CD4-positive, CD25-positive, alpha-beta regulatory T cell (primary cell): ENCODE measurements around the gene NAT10. TPM values are rescaled to one million over a fixed set of nuclear protein-coding genes. Genes with fewer than 3 reads are reported as not detected.

Experiments
- ATAC-seq, 2 donors: fragments of 150-1000 bp; cut with Tn5 transposase; one replicate each; pipeline ENCODE4 v1.10.0; 2021; ENCODE audit warnings: low read depth in 2 of 2, moderate number of reproducible peaks in 2 of 2, moderate library complexity in 1 of 2
- DNase-seq, 3 donors: peaks; one replicate each; pipeline versions ENCODE4 v3.0.0 to v3.0.0-alpha.2; 2012 to 2022; ENCODE audit warnings: mixed read lengths in 1 of 3
- H3K27ac ChIP-seq: one replicate; pipeline ENCODE4 v1.7.0; 2013; ENCODE audit warnings: mild to moderate bottlenecking, low read length; ENCODE audit not compliant: insufficient read depth, poor library complexity, severe bottlenecking
- H3K27me3 ChIP-seq: one replicate; pipeline ENCODE4 v1.7.0; 2013; ENCODE audit warnings: low read length; ENCODE audit not compliant: control insufficient read depth, insufficient read depth
- H3K36me3 ChIP-seq: one replicate; pipeline ENCODE4 v1.7.0; 2013; ENCODE audit warnings: mild to moderate bottlenecking, low read length, moderate library complexity; ENCODE audit not compliant: control insufficient read depth, insufficient read depth
- H3K4me1 ChIP-seq: 2 replicates; pipeline ENCODE4 v1.7.0; 2013; ENCODE audit warnings: mild to moderate bottlenecking, low read length; ENCODE audit not compliant: insufficient read depth, control insufficient read depth, poor library complexity, severe bottlenecking
- H3K4me3 ChIP-seq: one replicate; pipeline ENCODE4 v1.7.0; 2013; ENCODE audit warnings: low read depth, mild to moderate bottlenecking, low read length, moderate library complexity
- H3K9me3 ChIP-seq, 2 experiments: 1 replicate in 1 of 2; 2 replicates in 1 of 2; pipeline ENCODE4 v1.7.0; 2013; ENCODE audit warnings: low read length in 2 of 2, mild to moderate bottlenecking in 1 of 2, moderate library complexity in 1 of 2; ENCODE audit not compliant: control insufficient read depth in 2 of 2
- H3K27ac Mint-ChIP-seq, 3 donors: one replicate each; pipeline ENCODE4 v1.8.0; 2020 to 2022; ENCODE audit warnings: mild to moderate bottlenecking in 3 of 3, mixed read lengths in 3 of 3, moderate library complexity in 2 of 3
- H3K27me3 Mint-ChIP-seq: one replicate; pipeline ENCODE4 v1.8.0; 2022; ENCODE audit warnings: mild to moderate bottlenecking, mixed read lengths
- H3K36me3 Mint-ChIP-seq: one replicate; pipeline ENCODE4 v1.8.0; 2020; ENCODE audit warnings: mixed read lengths
- H3K4me1 Mint-ChIP-seq, 4 donors: one replicate each; pipeline ENCODE4 v1.8.0; 2020 to 2022; ENCODE audit warnings: mixed read lengths in 4 of 4, mild to moderate bottlenecking in 1 of 4
- H3K4me3 Mint-ChIP-seq, 4 donors: one replicate each; pipeline ENCODE4 v1.8.0; 2020 to 2022; ENCODE audit warnings: mild to moderate bottlenecking in 4 of 4, mixed read lengths in 4 of 4, moderate library complexity in 3 of 4
- H3K9me3 Mint-ChIP-seq, 7 donors: one replicate each; pipeline ENCODE4 v1.8.0; 2020 to 2022; ENCODE audit warnings: mixed read lengths in 7 of 7, mild to moderate bottlenecking in 3 of 7, moderate library complexity in 2 of 7
- polyA plus RNA-seq, 4 donors: library from polyadenylated mRNA; unstranded; fragments of 300-500 nt; fragmentation: Illumina TruSeq; gene quantifications; one replicate each; pipeline ENCODE4 v1.2.3, GENCODE V29; 2021
- total RNA-seq: library from RNA; stranded (reverse); gene quantifications from one replicate; pipeline ENCODE4 v1.2.3, GENCODE V29; 2022

Gene NAT10
- total and polyA plus RNA-seq, 5 donors from 2014 or later = 24.8 to 48.8 (median 32.3) TPM

GRCh38 chr11:34158661-34159060, 53.2 kb downstream of the NAT10 start:
- H3K9me3 Mint-ChIP-seq = no peaks in the 10 kb centered on the region
- Histone ChIP-seq H3K9me3 (no peaks in the 10 kb centered on the region), H3K27me3 (no peaks in the 10 kb centered on the region), H3K36me3 (no peaks in the 10 kb centered on the region), H3K27ac (no peak overlapping the region), H3K4me3 (no peak overlapping the region), H3K4me1 (no peaks in the 10 kb centered on the region)
- DNase-seq = no peak
- peak overlapping the region in 1 of 3 donors; percentile 20 for H3K27ac Mint-ChIP-seq
- H3K27me3 Mint-ChIP-seq = no peaks in the 10 kb centered on the region
- ATAC-seq = no peak
- H3K4me1 Mint-ChIP-seq = peaks cover 0 to 4% (median under 1%) of the 10 kb centered on the region in 4 donors
- no peak overlapping the region for H3K4me3 Mint-ChIP-seq
- H3K36me3 Mint-ChIP-seq = no peaks in the 10 kb centered on the region

DNA sequence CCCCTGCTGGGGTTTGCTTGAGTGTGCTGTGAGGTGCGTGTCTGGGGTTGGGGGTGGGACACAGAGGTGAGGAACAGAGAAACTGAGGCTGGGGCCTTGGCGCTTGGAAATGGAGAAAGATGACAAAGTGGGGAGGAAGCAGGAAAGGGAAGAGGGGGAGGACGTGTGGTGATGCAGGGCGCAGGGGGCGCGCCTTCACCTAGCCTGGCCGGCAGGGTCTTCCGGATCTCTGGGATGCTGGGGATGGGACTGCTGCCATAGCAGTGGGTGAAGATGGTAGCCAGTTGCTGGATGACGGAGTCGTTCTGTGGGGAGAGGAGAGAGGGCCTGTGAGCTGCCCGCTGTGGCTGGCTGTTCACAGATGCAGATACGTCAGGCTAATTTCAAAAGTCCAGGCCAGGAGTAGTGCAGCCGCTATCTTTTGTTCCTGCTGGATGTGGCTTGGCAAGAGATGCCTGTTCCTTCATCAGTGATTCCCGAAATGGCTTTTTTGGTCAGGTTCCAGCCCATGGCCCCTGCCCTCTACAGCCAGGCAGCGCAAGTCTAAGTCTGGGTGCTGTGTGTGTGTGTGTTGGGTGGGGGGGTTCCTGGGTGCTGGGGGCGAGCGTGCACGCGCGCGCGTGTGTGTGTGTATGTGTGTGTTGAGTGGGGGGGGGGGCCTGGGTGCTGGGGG, 54.8 kb downstream of the NAT10 start:
- H3K27me3 ChIP-seq = no peaks in the 10 kb centered on the region
- no peaks in the 10 kb centered on the region for H3K36me3 Mint-ChIP-seq
- peak overlapping the region in 1 of 3 donors; percentile 23 for H3K27ac Mint-ChIP-seq
- DNase-seq (no peak), ATAC-seq (no peak)
- no peaks in the 10 kb centered on the region for H3K9me3 ChIP-seq
- peaks cover 0 to 4% (median 0%) of the 10 kb centered on the region in 4 donors for H3K4me1 Mint-ChIP-seq
- H3K27me3 Mint-ChIP-seq = no peaks in the 10 kb centered on the region
- no peaks in the 10 kb centered on the region for H3K9me3 Mint-ChIP-seq
- no peak overlapping the region for H3K4me3 Mint-ChIP-seq
- H3K36me3 ChIP-seq = no peaks in the 10 kb centered on the region
- no peak overlapping the region for H3K27ac ChIP-seq
- no peak overlapping the region for H3K4me3 ChIP-seq
- H3K4me1 ChIP-seq = no peaks in the 10 kb centered on the region

DNA sequence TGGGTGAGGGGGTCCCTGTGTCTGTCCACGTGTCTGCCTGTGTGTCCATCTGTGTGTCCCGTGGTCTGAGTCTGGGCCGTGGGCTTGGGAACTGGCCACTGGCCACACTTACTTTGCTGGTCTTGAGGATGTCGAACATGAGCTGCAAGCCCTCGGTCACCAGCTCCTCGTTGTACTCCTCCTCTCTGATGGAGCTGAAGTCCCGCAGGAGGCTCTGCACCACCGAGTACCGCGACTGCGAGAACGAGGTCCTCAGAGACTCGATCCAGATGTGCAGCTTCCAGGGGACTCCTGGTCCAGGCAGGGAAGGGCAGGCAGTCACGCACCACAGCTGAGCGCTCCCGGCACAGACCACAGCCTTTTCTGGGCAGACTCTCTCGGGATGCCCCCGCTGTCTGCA, 55.4 kb downstream of the NAT10 start:
- no peak overlapping the region for H3K27ac Mint-ChIP-seq
- H3K27me3 Mint-ChIP-seq = no peaks in the 10 kb centered on the region
- Histone ChIP-seq H3K4me3 (no peak overlapping the region), H3K36me3 (no peaks in the 10 kb centered on the region), H3K27me3 (no peaks in the 10 kb centered on the region), H3K9me3 (no peaks in the 10 kb centered on the region), H3K4me1 (no peaks in the 10 kb centered on the region), H3K27ac (no peak overlapping the region)
- H3K9me3 Mint-ChIP-seq = no peaks in the 10 kb centered on the region
- no peak overlapping the region for H3K4me3 Mint-ChIP-seq
- H3K36me3 Mint-ChIP-seq = no peaks in the 10 kb centered on the region
- peaks cover 0 to 4% (median 0%) of the 10 kb centered on the region in 4 donors for H3K4me1 Mint-ChIP-seq
- ATAC-seq (no peak), DNase-seq (no peak)

- H3K4me3 ChIP-seq = no peak overlapping the region
- no peaks in the 10 kb centered on the region for H3K36me3 Mint-ChIP-seq
- no peaks in the 10 kb centered on the region for H3K4me1 ChIP-seq
- H3K27ac ChIP-seq = no peak overlapping the region
- DNase-seq (no peak), ATAC-seq (no peak)
- no peaks in the 10 kb centered on the region for H3K27me3 ChIP-seq
- H3K4me3 Mint-ChIP-seq = no peak overlapping the region
- H3K4me1 Mint-ChIP-seq = peaks cover 0 to 4% (median 0%) of the 10 kb centered on the region in 4 donors
- H3K36me3 ChIP-seq = no peaks in the 10 kb centered on the region
- H3K27ac Mint-ChIP-seq = no peak overlapping the region
- no peaks in the 10 kb centered on the region for H3K9me3 Mint-ChIP-seq
- H3K27me3 Mint-ChIP-seq = no peaks in the 10 kb centered on the region
- H3K9me3 ChIP-seq = no peaks in the 10 kb centered on the region
Observed at GRCh38 chr11:34161361-34161760, 55.9 kb downstream of the NAT10 start.

GRCh38 chr11:34161812-34162492, 56.5 kb downstream of the NAT10 start:
- peak; percentile 16 to 41 for ATAC-seq
- peak in 1 of 3 donors; percentile 15 for DNase-seq
- H3K27me3 Mint-ChIP-seq = no peaks in the 10 kb centered on the region

DNA sequence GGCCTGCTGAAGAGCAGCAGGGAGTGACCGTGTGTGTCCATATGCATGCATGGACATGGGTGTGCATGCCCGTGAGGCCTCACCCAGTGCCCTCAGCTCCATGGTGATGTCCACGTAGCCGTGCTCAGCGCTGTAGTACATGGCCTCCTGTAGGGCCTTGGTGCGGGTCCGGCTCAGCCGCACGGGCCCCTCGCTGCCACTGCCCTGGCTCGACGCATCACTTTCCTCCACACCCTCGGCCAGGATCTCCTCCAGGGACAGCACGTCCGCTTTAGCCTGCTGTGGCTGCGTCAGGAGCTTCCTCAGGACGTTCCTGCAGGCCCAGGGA, 57.0 kb downstream of the NAT10 start:
- Mint-ChIP-seq H3K27ac (no peak overlapping the region), H3K27me3 (no peaks in the 10 kb centered on the region), H3K4me3 (no peak overlapping the region), H3K36me3 (no peaks in the 10 kb centered on the region), H3K9me3 (no peaks in the 10 kb centered on the region), H3K4me1 (peaks cover 0 to 4% (median 0%) of the 10 kb centered on the region in 4 donors)
- Histone ChIP-seq H3K4me3 (no peak overlapping the region), H3K9me3 (no peaks in the 10 kb centered on the region), H3K27me3 (no peaks in the 10 kb centered on the region), H3K36me3 (no peaks in the 10 kb centered on the region), H3K27ac (no peak overlapping the region), H3K4me1 (no peaks in the 10 kb centered on the region)
- ATAC-seq = no peak
- no peak for DNase-seq

More at GRCh38 chr11:34161812-34162492, 56.5 kb downstream of the NAT10 start:
- Histone ChIP-seq H3K27ac (no peak overlapping the region), H3K9me3 (no peaks in the 10 kb centered on the region), H3K27me3 (no peaks in the 10 kb centered on the region), H3K4me1 (no peaks in the 10 kb centered on the region), H3K4me3 (no peak overlapping the region), H3K36me3 (no peaks in the 10 kb centered on the region)
- no peaks in the 10 kb centered on the region for H3K9me3 Mint-ChIP-seq
- no peak overlapping the region for H3K27ac Mint-ChIP-seq
- peaks cover 0 to 4% (median 0%) of the 10 kb centered on the region in 4 donors for H3K4me1 Mint-ChIP-seq
- H3K36me3 Mint-ChIP-seq = no peaks in the 10 kb centered on the region
- no peak overlapping the region for H3K4me3 Mint-ChIP-seq

- Mint-ChIP-seq H3K4me3 (no peak overlapping the region), H3K9me3 (no peaks in the 10 kb centered on the region), H3K27me3 (no peaks in the 10 kb centered on the region), H3K27ac (no peak overlapping the region), H3K36me3 (no peaks in the 10 kb centered on the region), H3K4me1 (peaks cover 0 to 4% (median 0%) of the 10 kb centered on the region in 4 donors)
- H3K4me3 ChIP-seq = no peak overlapping the region
- ATAC-seq (no peak), DNase-seq (no peak)
- no peak overlapping the region for H3K27ac ChIP-seq
- no peaks in the 10 kb centered on the region for H3K27me3 ChIP-seq
- H3K36me3 ChIP-seq = no peaks in the 10 kb centered on the region
- H3K4me1 ChIP-seq = no peaks in the 10 kb centered on the region
- no peaks in the 10 kb centered on the region for H3K9me3 ChIP-seq
Observed at GRCh38 chr11:34162856-34163255, 57.4 kb downstream of the NAT10 start.

- no peaks in the 10 kb centered on the region for H3K27me3 ChIP-seq
- no peaks in the 10 kb centered on the region for H3K36me3 Mint-ChIP-seq
- no peaks in the 10 kb centered on the region for H3K9me3 Mint-ChIP-seq
- no peak overlapping the region for H3K4me3 Mint-ChIP-seq
- H3K27ac Mint-ChIP-seq = no peak overlapping the region
- no peaks in the 10 kb centered on the region for H3K36me3 ChIP-seq
- H3K9me3 ChIP-seq = no peaks in the 10 kb centered on the region
- no peak overlapping the region for H3K27ac ChIP-seq
- DNase-seq (no peak), ATAC-seq (no peak)
- no peaks in the 10 kb centered on the region for H3K27me3 Mint-ChIP-seq
- H3K4me1 ChIP-seq = no peaks in the 10 kb centered on the region
- no peak overlapping the region for H3K4me3 ChIP-seq
- H3K4me1 Mint-ChIP-seq = peaks cover 0 to under 1% (median 0%) of the 10 kb centered on the region in 4 donors
Observed at GRCh38 chr11:34165121-34165520, 59.7 kb downstream of the NAT10 start.
